ENCODE measurements around the gene WDR83.
"Not testable (repeated sequence)": the region's sequence is repeated elsewhere in the genome, so short reads cannot be mapped to it uniquely, and the experiment has no call there.

The WDR83 gene

GRCh38 chr19:12681074-12681987 lies 14.7 kb downstream of the WDR83 start, which contains the start of gene DHPS:
Gene DHPS, minus strand, starts transcription at chr19:12681880. Its CDS starts 114 bp downstream, at chr19:12681766.
- in situ Hi-C loops (cut with HindIII; ENCODE audit: low sequenced_read_pairs): no loop called here

GRCh38 chr19:12685831-12686230 lies 19.2 kb downstream of the WDR83 start:
- in situ Hi-C loops (cut with HindIII; ENCODE audit: low sequenced_read_pairs): no loop called here

GRCh38 chr19:12687496-12688196 lies 21.0 kb downstream of the WDR83 start, which contains the start of gene GNG14:
Gene GNG14, plus strand, starts transcription at chr19:12687998. Its CDS starts 51 bp downstream, at chr19:12688049.
- in situ Hi-C loops (cut with HindIII; ENCODE audit: low sequenced_read_pairs): no loop called here

- in situ Hi-C loops (cut with HindIII; ENCODE audit: low sequenced_read_pairs): no loop called here
Observed at GRCh38 chr19:12689012-12689411, 22.4 kb downstream of the WDR83 start.

GRCh38 chr19:12689581-12690216 lies 23.1 kb downstream of the WDR83 start:
- in situ Hi-C loops (cut with HindIII; ENCODE audit: low sequenced_read_pairs): no loop called here

GRCh38 chr19:12692960-12693359 lies 26.4 kb downstream of the WDR83 start:
- in situ Hi-C loops (cut with HindIII; ENCODE audit: low sequenced_read_pairs): no loop called here

- in situ Hi-C loops (cut with HindIII; ENCODE audit: low sequenced_read_pairs): no loop called here
Observed at GRCh38 chr19:12694641-12695040, 28.0 kb downstream of the WDR83 start.

GRCh38 chr19:12695096-12695495 lies 28.5 kb downstream of the WDR83 start:
- in situ Hi-C loops (cut with HindIII; ENCODE audit: low sequenced_read_pairs): no loop called here

- in situ Hi-C loops (cut with HindIII; ENCODE audit: low sequenced_read_pairs): no loop called here
Observed at GRCh38 chr19:12695514-12695913, 28.9 kb downstream of the WDR83 start.

GRCh38 chr19:12695997-12696365 lies 29.4 kb downstream of the WDR83 start:
- in situ Hi-C loops (cut with HindIII; ENCODE audit: low sequenced_read_pairs): no loop called here

GRCh38 chr19:12696366-12697335 lies 30.0 kb downstream of the WDR83 start, which contains the start of gene FBXW9:
Gene FBXW9, minus strand, starts transcription at chr19:12696631. Its CDS starts 50 bp downstream, at chr19:12696581.
- in situ Hi-C loops (cut with HindIII; ENCODE audit: low sequenced_read_pairs): no loop called here

- in situ Hi-C loops (cut with HindIII; ENCODE audit: low sequenced_read_pairs): not testable (repeated sequence)
Observed at GRCh38 chr19:12697425-12697824, 30.8 kb downstream of the WDR83 start.

- in situ Hi-C loops (cut with HindIII; ENCODE audit: low sequenced_read_pairs): no loop called here
Observed at GRCh38 chr19:12698138-12698537, 31.5 kb downstream of the WDR83 start.

GRCh38 chr19:12701596-12702282 lies 35.1 kb downstream of the WDR83 start:
- in situ Hi-C loops (cut with HindIII; ENCODE audit: low sequenced_read_pairs): no loop called here

GRCh38 chr19:12703046-12703445 lies 36.4 kb downstream of the WDR83 start:
- in situ Hi-C loops (cut with HindIII; ENCODE audit: low sequenced_read_pairs): no loop called here

GRCh38 chr19:12705169-12705568 lies 38.6 kb downstream of the WDR83 start:
- in situ Hi-C loops (cut with HindIII; ENCODE audit: low sequenced_read_pairs): no loop called here

GRCh38 chr19:12705654-12706331 lies 39.2 kb downstream of the WDR83 start:
- in situ Hi-C loops (cut with HindIII; ENCODE audit: low sequenced_read_pairs): no loop called here

- in situ Hi-C loops (cut with HindIII; ENCODE audit: low sequenced_read_pairs): no loop called here
Observed at GRCh38 chr19:12706332-12706718, 39.7 kb downstream of the WDR83 start.

GRCh38 chr19:12708641-12709040 lies 42.0 kb downstream of the WDR83 start:
- in situ Hi-C loops (cut with HindIII; ENCODE audit: low sequenced_read_pairs): no loop called here

Measured in DLD1 (cell line).